ENCODE measurements around the gene CCDC92. TPM values are rescaled to one million over a fixed set of nuclear protein-coding genes. Genes with fewer than 3 reads are reported as not detected.

Gene CCDC92
- total and polyA plus RNA-seq, 2 donors (not counting 1 experiment from before 2014, with no cell fraction given) = 26.6 to 36.2 TPM

DNA sequence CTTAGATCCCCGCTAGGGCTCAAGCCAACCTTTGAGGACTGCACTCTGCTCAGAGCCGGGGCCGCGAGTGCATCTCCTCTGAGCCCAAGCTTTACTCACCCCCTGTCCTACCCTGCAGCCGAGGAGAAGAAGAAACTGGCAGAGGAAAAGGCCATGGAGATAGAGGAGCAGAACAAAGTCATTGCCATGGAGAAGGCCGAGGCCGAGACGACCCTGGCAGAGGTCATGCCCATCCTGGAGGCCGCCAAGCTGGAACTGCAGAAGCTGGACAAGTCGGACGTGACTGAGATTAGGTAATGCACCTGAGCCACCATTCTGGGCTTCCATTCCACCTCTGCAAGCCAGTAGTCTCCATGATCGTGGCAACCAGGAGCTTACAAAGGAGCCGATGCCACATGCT, 69.8 kb downstream of the CCDC92 start:
- Mint-ChIP-seq H3K9me3 (ENCODE audit: insufficient read depth) (no peaks in the 10 kb centered on the region), H3K4me3 (no peak overlapping the region), H3K27me3 (peaks cover 20% of the 10 kb centered on the region), H3K4me1 (peaks cover 4% of the 10 kb centered on the region), H3K27ac (no peak overlapping the region)
- H3K27ac ChIP-seq (ENCODE audit: low read length in 2 of 2) = no peak overlapping the region
- H3K9ac ChIP-seq (ENCODE audit: low read length) = no peak overlapping the region
- WGBS (ENCODE audit: insufficient coverage) = 91% methylated on average over 9 of the region's 13 CpGs
- H3K36me3 ChIP-seq (replicated peaks in 1 of 2; ENCODE audit: control extremely low read depth in 1 of 2, control insufficient read depth in 1 of 2, extremely low read depth in 1 of 2, insufficient read depth in 2 of 2, low read length in 1 of 2) = no peaks in the 10 kb centered on the region
- H3K9me3 ChIP-seq (ENCODE audit: control extremely low read depth in 1 of 3, control insufficient read depth in 2 of 3, insufficient read depth in 1 of 3, low read length in 2 of 3) = no peaks in the 10 kb centered on the region
- no peaks in the 10 kb centered on the region for H3K4me1 ChIP-seq (ENCODE audit: control insufficient read depth in 2 of 2, insufficient read depth in 2 of 2, low read length in 2 of 2)
- H3K4me3 ChIP-seq (ENCODE audit: control extremely low read depth in 1 of 5, extremely low read depth in 1 of 5, insufficient read depth in 1 of 5, low read depth in 2 of 5, low read length in 4 of 5) = no peak overlapping the region
- TF ChIP-seq CTCF (IDR thresholded peaks at IDR 0.05) (no peak), EZH2 (IDR thresholded peaks at IDR 0.05; ENCODE audit: borderline replicate concordance, insufficient read depth, low read depth, low read length, poor library complexity, severe bottlenecking) (no peak)
- no peak overlapping the region for H2AFZ ChIP-seq (ENCODE audit: insufficient read depth, low read depth, low read length, poor library complexity, severe bottlenecking)
- peaks cover 0 to 6% (median 0%) of the 10 kb centered on the region in 4 experiments for H3K27me3 ChIP-seq (replicated peaks in 1 of 4; ENCODE audit: control extremely low read depth in 1 of 4, control insufficient read depth in 3 of 4, insufficient read depth in 4 of 4, low read length in 3 of 4)
- intact Hi-C loops (cut with micrococcal nuclease) = no loop called here
- H3K79me2 ChIP-seq (ENCODE audit: control insufficient read depth, insufficient read depth, low read length) = no peaks in the 10 kb centered on the region
- ATAC-seq (ENCODE audit: low read depth) (no peak), DNase-seq (no peak)
- CTCF ChIA-PET = interaction anchor here (0.6 to 4.1 kb wide), 3 partner anchors 81 to 786 kb away, joined by 3 to 72 read pairs (median 3); no protein-coding TSS in a partner anchor
- POLR2A ChIA-PET = no interaction called here
- no peaks in the 10 kb centered on the region for H4K20me1 ChIP-seq (ENCODE audit: control insufficient read depth, insufficient read depth, low read length, poor library complexity, severe bottlenecking)
- H3K4me2 ChIP-seq (replicated peaks; ENCODE audit: low read depth, low read length, poor library complexity, severe bottlenecking) = no peak overlapping the region

GRCh38 chr12:123900871-123901376, 71.7 kb downstream of the CCDC92 start:
- Histone ChIP-seq H4K20me1 (ENCODE audit: control insufficient read depth, insufficient read depth, low read length, poor library complexity, severe bottlenecking) (no peaks in the 10 kb centered on the region), H3K27me3 (replicated peaks in 1 of 4; ENCODE audit: control extremely low read depth in 1 of 4, control insufficient read depth in 3 of 4, insufficient read depth in 4 of 4, low read length in 3 of 4) (peaks cover 0 to 6% (median 0%) of the 10 kb centered on the region in 4 experiments), H3K4me2 (replicated peaks; ENCODE audit: low read depth, low read length, poor library complexity, severe bottlenecking) (no peak overlapping the region), H3K9me3 (ENCODE audit: control extremely low read depth in 1 of 3, control insufficient read depth in 2 of 3, insufficient read depth in 1 of 3, low read length in 2 of 3) (no peaks in the 10 kb centered on the region), H3K27ac (ENCODE audit: low read length in 2 of 2) (no peak overlapping the region), H3K9ac (ENCODE audit: low read length) (no peak overlapping the region), H3K36me3 (replicated peaks in 1 of 2; ENCODE audit: control extremely low read depth in 1 of 2, control insufficient read depth in 1 of 2, extremely low read depth in 1 of 2, insufficient read depth in 2 of 2, low read length in 1 of 2) (no peaks in the 10 kb centered on the region), H3K4me3 (ENCODE audit: control extremely low read depth in 1 of 5, extremely low read depth in 1 of 5, insufficient read depth in 1 of 5, low read depth in 2 of 5, low read length in 4 of 5) (no peak overlapping the region), H2AFZ (ENCODE audit: insufficient read depth, low read depth, low read length, poor library complexity, severe bottlenecking) (no peak overlapping the region), H3K4me1 (ENCODE audit: control insufficient read depth in 2 of 2, insufficient read depth in 2 of 2, low read length in 2 of 2) (no peaks in the 10 kb centered on the region), H3K79me2 (ENCODE audit: control insufficient read depth, insufficient read depth, low read length) (no peaks in the 10 kb centered on the region)
- Mint-ChIP-seq H3K4me1 (peaks cover 4% of the 10 kb centered on the region), H3K27me3 (peaks cover 20% of the 10 kb centered on the region), H3K27ac (no peak overlapping the region), H3K9me3 (ENCODE audit: insufficient read depth) (no peaks in the 10 kb centered on the region), H3K4me3 (no peak overlapping the region)
- TF ChIP-seq CTCF (IDR thresholded peaks at IDR 0.05) (no peak), EZH2 (IDR thresholded peaks at IDR 0.05; ENCODE audit: borderline replicate concordance, insufficient read depth, low read depth, low read length, poor library complexity, severe bottlenecking) (no peak)
- ATAC-seq (ENCODE audit: low read depth) = no peak
- 26% methylated on average over 9 of the region's 9 CpGs for WGBS (ENCODE audit: insufficient coverage)
- no peak for DNase-seq
- ChIA-PET CTCF (interaction anchor here (3.6 kb wide), 1 partner anchor 84 kb away, joined by 19 read pairs; no protein-coding TSS in a partner anchor), POLR2A (no interaction called here)
- intact Hi-C loops (cut with micrococcal nuclease) = no loop called here
